ENCODE results near the gene SYTL2. TPM values are rescaled to one million over a fixed set of nuclear protein-coding genes. Genes with fewer than 3 reads are reported as not detected.

SYTL2 gene
- total RNA-seq, 2 experiments from 2014 or later, result 9.5 to 11.2 TPM

DNA sequence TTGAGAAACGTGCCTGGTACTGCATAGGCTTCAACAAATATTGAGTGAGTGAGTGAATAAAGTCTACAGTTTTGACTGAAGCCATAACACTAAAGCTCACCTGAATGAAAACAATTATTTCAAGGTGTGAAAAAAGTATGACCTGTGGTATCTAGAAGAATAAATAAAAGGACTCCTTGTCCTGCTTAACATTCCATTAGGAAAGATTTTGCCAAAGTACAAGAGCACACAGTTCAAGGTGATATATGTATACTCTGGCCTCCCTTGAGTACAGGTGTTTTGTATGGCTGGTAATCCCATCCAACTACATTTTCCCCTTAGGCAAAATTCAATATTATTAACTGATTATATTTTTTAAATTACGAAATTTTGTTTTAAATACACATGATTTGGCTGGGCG is 144.3 kb downstream of the SYTL2 start:
- CTCF ChIA-PET, result interaction anchor here (1.2 kb wide), 1 partner anchor 188 kb away, joined by 3 read pairs; the partner anchor contains the start of gene CCDC83
- H3K4me1 Mint-ChIP-seq (ENCODE audit: low read depth), result peaks cover 8% of the 10 kb centered on the region
- H3K27ac Mint-ChIP-seq, result no peak overlapping the region
- no peaks in the 10 kb centered on the region for H3K9me3 Mint-ChIP-seq
- H3K36me3 Mint-ChIP-seq (ENCODE audit: low read depth), result peaks cover 22% of the 10 kb centered on the region
- TF ChIP-seq, protein P1, sequence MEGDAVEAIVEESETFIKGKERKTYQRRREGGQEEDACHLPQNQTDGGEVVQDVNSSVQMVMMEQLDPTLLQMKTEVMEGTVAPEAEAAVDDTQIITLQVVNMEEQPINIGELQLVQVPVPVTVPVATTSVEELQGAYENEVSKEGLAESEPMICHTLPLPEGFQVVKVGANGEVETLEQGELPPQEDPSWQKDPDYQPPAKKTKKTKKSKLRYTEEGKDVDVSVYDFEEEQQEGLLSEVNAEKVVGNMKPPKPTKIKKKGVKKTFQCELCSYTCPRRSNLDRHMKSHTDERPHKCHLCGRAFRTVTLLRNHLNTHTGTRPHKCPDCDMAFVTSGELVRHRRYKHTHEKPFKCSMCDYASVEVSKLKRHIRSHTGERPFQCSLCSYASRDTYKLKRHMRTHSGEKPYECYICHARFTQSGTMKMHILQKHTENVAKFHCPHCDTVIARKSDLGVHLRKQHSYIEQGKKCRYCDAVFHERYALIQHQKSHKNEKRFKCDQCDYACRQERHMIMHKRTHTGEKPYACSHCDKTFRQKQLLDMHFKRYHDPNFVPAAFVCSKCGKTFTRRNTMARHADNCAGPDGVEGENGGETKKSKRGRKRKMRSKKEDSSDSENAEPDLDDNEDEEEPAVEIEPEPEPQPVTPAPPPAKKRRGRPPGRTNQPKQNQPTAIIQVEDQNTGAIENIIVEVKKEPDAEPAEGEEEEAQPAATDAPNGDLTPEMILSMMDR (IDR thresholded peaks at IDR 0.05), result no peak
- no peak for DNase-seq
- POLR2A ChIA-PET, result no interaction called here
- intact Hi-C loops (cut with micrococcal nuclease), result loop anchor here (10.0 kb wide), 2 partner anchors 88 to 158 kb away; no protein-coding TSS in a partner anchor
- H3K4me3 Mint-ChIP-seq, result no peak overlapping the region
- H3K27me3 Mint-ChIP-seq, result no peaks in the 10 kb centered on the region
- no peak for ATAC-seq

GRCh38 chr11:85665733-85666132 is 145.2 kb downstream of the SYTL2 start:
- CTCF ChIA-PET, result interaction anchor here (1.2 to 1.4 kb wide), 2 partner anchors 27 to 189 kb away, joined by 3 read pairs; partner anchors contain the start of gene CCDC83
- POLR2A ChIA-PET, result no interaction called here
- DNase-seq, result no peak
- TF ChIP-seq, protein P1 (IDR thresholded peaks at IDR 0.05), result no peak
- no peak for ATAC-seq
- Mint-ChIP-seq H3K27ac (peak overlapping the region; percentile 97), H3K4me3 (peak overlapping the region; percentile 99), H3K4me1 (ENCODE audit: low read depth) (peaks cover 17% of the 10 kb centered on the region), H3K36me3 (ENCODE audit: low read depth) (peaks cover 31% of the 10 kb centered on the region), H3K9me3 (no peaks in the 10 kb centered on the region), H3K27me3 (no peaks in the 10 kb centered on the region)
- intact Hi-C loops (cut with micrococcal nuclease), result loop anchor here (10.0 kb wide), 2 partner anchors 89 to 159 kb away; no protein-coding TSS in a partner anchor

DNA sequence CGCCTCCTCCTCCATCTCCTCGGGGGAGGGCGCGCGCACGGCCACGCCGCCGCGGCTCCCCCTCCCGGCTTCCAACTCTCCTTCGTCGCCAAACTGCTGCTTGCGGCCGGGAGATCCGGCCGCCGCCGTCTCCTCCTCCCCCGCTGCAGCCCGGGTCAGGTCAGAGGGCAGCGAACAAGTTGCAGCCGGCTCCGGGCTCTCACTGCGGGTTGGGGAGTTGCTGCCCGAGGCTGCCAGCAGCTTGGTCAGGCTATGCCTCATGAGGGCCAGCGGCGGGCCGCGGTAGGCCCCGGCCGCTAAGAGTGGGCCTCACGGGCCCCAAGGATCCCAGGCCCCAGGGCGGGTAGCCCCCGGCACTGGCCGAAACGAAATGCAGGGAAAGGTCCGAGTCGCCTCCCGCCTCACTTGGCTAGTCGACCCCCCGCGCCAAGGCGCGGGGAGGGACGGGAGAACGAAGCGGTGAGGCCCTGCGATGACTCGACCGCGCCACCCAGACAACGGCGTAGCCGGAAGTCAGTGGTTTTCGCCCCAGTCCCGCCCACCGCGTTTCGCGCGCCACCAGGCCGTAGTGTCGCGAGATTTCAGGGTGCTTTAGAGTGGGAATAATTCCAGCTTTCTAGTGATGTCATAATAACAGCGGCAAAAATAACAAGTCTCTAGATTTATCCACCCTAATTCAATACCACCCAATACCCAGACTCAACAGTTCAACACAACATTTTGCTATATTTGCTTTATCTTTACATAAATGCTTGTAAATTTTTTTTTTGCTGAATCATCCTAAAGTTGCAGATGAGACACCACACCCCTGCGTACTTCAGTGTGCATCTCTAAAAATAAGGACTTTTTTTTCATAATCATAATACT is 146.1 kb downstream of the SYTL2 start, which contains the start of gene CREBZF:
Gene CREBZF (minus strand): TSS at position 515 of the 867 bp plus-strand sequence. CDS start 254 bp downstream, at position 261.
- no peaks in the 10 kb centered on the region for H3K27me3 Mint-ChIP-seq
- ATAC-seq, result peak; percentile 86
- TF ChIP-seq, protein P1 (IDR thresholded peaks at IDR 0.05), result no peak
- CTCF ChIA-PET, result interaction anchor here (0.8 to 2.1 kb wide), 4 partner anchors 16 to 28 kb away, joined by 3 to 7 read pairs (median 3); partner anchors contain the start of gene TMEM126A
- H3K27ac Mint-ChIP-seq, result peak within 1 kb of the TSS; percentile 97
- peaks cover 40% of the 10 kb centered on the region for H3K36me3 Mint-ChIP-seq (ENCODE audit: low read depth)
- peak within 1 kb of the TSS; percentile 99 for H3K4me3 Mint-ChIP-seq
- no peaks in the 10 kb centered on the region for H3K9me3 Mint-ChIP-seq
- POLR2A ChIA-PET, result interaction anchor here (0.6 to 4.3 kb wide), 16 partner anchors 8 to 190 kb away, joined by 3 to 38 read pairs (median 4); partner anchors contain the start of genes CCDC83, DLG2, TMEM126A and TMEM126B
- intact Hi-C loops (cut with micrococcal nuclease), result loop anchor here (5.0 to 10.0 kb wide), 3 partner anchors 38 to 160 kb away; partner anchors contain the start of genes DLG2 and TMEM126B
- peaks cover 26% of the 10 kb centered on the region for H3K4me1 Mint-ChIP-seq (ENCODE audit: low read depth)
- peak; percentile 96 for DNase-seq

DNA sequence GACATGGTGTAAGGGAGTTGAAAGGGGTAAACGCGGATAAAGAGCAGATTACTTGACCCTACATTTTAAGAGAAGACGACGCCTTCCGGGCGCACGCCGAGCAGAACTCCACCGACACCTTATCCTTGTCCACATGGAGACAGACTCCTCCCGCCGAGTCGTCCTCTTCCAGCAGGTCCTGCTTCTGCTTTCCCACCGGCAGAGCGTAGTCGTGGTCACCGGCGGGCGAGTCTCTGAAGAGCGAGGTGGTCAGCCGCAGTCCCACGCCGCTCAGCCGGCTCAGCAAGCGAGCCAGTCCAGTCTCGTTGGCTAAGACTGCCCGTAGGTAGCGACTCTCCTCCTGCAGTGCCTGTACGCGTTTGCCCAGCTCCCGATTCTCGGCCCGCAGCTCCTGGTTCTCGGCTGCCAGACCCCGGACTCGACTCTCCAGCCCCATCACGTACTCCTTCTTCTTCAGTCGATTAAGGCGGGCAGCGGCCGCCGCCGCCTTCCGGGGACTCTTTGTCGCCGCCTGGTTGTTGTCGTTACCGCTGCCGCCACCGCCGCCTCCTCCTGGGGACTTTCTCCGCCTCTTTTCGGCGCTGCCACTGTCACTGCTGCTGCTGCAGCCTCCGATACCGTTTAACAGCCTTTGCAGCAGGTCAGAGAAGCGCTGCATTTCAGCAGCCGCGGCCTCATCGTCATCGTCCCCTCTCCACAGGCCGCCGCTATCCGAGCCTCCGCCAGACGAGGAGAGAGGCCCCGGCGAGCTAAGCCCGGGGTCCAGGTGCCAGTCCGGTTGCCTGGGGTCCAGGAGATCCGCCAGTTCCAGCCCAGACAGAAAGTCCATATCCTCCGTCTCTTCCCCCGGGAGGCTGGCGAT is 147.0 kb downstream of the SYTL2 start:
- no peaks in the 10 kb centered on the region for H3K9me3 Mint-ChIP-seq
- no peaks in the 10 kb centered on the region for H3K27me3 Mint-ChIP-seq
- TF ChIP-seq, protein P1 (IDR thresholded peaks at IDR 0.05), result peak; percentile 60
- H3K27ac Mint-ChIP-seq, result peak overlapping the region; percentile 97
- ChIA-PET CTCF (interaction anchor here (0.6 to 2.1 kb wide), 7 partner anchors 15 to 191 kb away, joined by 3 to 7 read pairs (median 3); partner anchors contain the start of genes CCDC83, TMEM126A and TMEM126B), POLR2A (interaction anchor here (0.8 to 4.3 kb wide), 18 partner anchors 9 to 191 kb away, joined by 3 to 38 read pairs (median 4); partner anchors contain the start of genes CCDC83, DLG2, TMEM126A and TMEM126B)
- peaks cover 34% of the 10 kb centered on the region for H3K4me1 Mint-ChIP-seq (ENCODE audit: low read depth)
- peaks cover 48% of the 10 kb centered on the region for H3K36me3 Mint-ChIP-seq (ENCODE audit: low read depth)
- DNase-seq (peak; percentile 94), ATAC-seq (peak; percentile 77)
- peak overlapping the region; percentile 99 for H3K4me3 Mint-ChIP-seq
- intact Hi-C loops (cut with micrococcal nuclease), result loop anchor here (5.0 to 10.0 kb wide), 3 partner anchors 37 to 161 kb away; partner anchors contain the start of genes DLG2 and TMEM126B

Data from activated CD8-positive, alpha-beta T cell treated with anti-CD3 and anti-CD28 coated beads for 36 hours (primary cell).